ENCODE measurements around the gene ME1.

ME1 gene

DNA sequence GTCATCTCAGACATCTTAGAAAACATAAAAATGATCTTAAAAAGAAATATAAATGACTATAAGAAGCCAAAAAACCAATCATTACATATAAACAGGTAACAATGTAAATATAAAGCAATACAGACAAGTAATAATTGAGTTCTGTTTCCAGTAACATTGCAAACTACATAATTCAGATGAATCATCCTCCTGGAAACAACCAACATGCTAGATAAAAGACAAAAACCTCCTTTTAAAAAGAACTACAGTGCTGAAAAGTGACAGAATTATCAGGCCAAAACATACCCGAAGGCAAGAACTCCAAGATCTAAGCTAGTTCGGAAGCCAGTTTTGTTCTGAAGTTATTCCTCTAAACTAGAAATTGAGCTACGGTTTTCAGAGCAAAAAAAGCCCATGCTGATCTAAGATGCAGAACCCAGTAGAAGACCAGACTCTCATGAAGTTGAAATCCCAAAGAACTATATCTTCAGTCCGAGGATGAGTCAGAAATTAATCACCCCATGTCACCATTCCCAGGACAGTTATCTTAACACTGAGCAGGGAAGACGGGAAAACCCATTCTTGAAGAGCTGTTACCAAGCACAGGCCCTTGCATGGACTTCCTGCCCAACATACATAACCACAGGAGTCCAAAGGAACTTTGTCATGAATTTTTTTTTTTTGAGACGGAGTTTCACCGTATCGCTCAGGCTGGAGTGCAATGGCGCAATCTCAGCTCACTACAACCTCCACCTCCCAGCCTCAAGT lies 247.6 kb downstream of the ME1 start:
- DNase-seq (ENCODE audit: low spot score): no peak
- TF ChIP-seq, protein P1, sequence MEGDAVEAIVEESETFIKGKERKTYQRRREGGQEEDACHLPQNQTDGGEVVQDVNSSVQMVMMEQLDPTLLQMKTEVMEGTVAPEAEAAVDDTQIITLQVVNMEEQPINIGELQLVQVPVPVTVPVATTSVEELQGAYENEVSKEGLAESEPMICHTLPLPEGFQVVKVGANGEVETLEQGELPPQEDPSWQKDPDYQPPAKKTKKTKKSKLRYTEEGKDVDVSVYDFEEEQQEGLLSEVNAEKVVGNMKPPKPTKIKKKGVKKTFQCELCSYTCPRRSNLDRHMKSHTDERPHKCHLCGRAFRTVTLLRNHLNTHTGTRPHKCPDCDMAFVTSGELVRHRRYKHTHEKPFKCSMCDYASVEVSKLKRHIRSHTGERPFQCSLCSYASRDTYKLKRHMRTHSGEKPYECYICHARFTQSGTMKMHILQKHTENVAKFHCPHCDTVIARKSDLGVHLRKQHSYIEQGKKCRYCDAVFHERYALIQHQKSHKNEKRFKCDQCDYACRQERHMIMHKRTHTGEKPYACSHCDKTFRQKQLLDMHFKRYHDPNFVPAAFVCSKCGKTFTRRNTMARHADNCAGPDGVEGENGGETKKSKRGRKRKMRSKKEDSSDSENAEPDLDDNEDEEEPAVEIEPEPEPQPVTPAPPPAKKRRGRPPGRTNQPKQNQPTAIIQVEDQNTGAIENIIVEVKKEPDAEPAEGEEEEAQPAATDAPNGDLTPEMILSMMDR (IDR thresholded peaks at IDR 0.05; ENCODE audit: extremely low read depth, missing control alignments): no peak

DNA sequence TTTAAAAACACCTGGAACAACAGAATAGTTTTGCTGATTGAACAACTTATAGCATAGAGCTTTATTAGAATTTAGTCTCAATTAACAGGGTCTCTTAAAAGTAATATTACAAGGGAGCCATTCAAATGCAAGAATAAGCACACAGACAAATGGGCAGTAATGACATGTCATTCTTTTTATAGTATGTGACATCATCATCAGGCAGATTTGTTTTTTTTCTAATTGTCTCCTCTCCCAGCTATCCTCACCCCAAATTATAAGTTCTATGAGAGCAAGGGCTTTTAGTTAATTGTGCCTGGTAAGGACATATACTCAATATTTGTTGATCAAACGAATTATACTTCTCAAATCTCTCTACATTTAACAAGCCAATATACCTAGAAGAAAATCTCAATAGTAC lies 248.7 kb downstream of the ME1 start:
- no peak for DNase-seq (ENCODE audit: low spot score)
- TF ChIP-seq, protein P1 (IDR thresholded peaks at IDR 0.05; ENCODE audit: extremely low read depth, missing control alignments): no peak

DNA sequence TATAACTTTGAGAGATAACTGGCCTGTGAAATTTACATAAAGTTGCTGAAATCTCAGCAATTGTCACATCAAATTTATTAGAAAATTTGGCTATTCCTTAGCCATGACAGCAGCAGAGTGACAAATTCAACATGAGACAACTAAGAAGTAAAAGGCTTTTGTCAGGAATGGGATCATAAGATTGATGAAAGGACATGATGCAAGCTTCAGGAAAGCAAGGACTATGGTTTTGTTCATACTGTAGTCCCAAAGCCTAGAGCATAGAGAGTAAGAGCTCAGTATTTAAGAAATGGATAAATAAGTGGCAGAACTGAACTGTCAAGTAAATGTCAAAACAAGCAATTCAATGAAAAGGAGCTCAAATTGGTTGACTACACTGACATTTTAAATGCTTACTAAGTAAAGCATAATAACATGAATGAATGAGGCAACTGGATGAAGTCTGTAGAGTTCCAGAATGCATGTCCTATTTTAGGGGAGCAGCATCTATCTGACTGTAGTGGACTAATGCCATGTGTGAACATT lies 250.4 kb downstream of the ME1 start:
- TF ChIP-seq, protein P1 (IDR thresholded peaks at IDR 0.05; ENCODE audit: extremely low read depth, missing control alignments): no peak
- DNase-seq (ENCODE audit: low spot score): no peak

DNA sequence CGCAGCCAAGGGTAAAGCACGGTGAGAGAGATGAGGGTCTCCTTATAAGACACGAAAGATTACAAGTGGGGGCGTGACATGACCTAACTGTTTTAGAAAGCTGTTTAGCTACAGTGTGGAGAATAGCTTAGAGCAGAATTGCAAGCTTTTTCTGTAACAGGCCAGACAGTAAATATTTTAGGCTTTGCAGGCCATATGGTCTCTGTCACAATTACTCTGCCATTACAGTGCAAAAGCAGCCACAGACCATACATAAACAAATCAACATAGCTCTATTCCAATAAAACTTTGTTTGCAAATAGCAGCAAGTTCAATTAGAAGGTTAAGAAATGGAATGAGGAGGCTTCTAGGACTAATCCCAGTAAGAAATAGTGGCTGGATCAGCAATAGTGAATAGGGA lies 254.6 kb downstream of the ME1 start:
- no peak for DNase-seq (ENCODE audit: low spot score)
- TF ChIP-seq, protein P1 (IDR thresholded peaks at IDR 0.05; ENCODE audit: extremely low read depth, missing control alignments): no peak

DNA sequence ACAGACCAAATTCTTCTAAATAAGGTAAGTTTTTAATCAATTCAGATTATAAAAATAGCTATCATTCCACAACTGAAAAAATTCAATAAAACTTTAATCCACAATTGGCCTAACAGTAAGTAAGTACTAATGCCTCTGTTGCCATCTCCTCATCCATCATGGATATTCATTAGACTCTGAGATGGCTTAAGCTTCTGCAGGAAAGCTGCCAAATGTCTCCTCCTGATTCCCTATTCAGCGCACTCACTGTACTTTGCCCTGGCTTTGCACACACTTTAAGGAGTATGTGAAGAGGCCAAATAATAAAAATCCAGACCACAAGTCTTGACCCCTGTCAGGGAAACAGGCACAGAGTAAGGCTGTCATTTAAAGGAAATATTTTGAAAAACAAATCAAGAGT lies 261.3 kb downstream of the ME1 start:
- DNase-seq (ENCODE audit: low spot score): no peak
- TF ChIP-seq, protein P1 (IDR thresholded peaks at IDR 0.05; ENCODE audit: extremely low read depth, missing control alignments): no peak

DNA sequence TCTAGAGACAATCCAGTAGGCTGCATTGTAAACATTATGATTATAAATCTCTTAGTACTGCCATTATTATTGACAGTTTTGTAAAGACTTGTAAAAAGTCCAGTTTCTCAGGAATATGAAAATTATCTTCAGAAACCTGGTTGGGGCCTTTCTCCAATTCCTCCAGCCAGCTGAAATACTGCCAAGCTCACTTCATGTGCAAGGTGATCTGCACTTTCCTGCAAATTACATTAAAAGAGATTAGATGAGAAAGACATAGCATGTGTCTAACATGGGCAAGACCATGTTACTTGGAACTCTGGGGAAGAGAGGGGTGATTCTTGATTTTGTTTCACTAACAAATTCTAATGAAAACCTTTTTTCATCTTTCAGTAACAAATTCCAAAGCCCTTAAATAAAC lies 261.7 kb downstream of the ME1 start:
- TF ChIP-seq, protein P1 (IDR thresholded peaks at IDR 0.05; ENCODE audit: extremely low read depth, missing control alignments): no peak

DNA sequence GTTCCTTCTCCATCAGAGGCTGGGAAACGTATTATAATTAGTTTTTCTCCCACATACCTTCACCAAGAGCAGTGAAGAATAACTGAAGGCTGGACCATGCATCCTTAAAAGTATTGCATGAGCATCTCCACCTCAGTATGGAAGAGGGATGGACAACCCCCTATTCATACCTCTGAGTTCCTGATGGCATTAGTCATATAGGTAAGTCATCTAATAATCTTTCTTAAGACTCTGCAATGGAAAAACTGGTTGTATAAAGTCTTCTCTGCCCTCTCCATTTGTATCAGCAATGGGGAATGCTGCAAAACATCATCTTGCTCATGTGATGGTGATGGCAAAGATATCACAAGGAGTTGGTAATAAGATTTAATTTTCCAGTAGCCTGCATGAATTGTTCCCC lies 262.3 kb downstream of the ME1 start:
- DNase-seq (ENCODE audit: low spot score): no peak
- TF ChIP-seq, protein P1 (IDR thresholded peaks at IDR 0.05; ENCODE audit: extremely low read depth, missing control alignments): no peak

More for the DNA sequence above, 261.7 kb downstream of the ME1 start:
- DNase-seq (ENCODE audit: low spot score): no peak

All from GM20000 (cell line).